ENCODE data around the gene ISYNA1. TPM values are rescaled to one million over a fixed set of nuclear protein-coding genes. Genes with fewer than 3 reads are reported as not detected.
A peak's percentile ranks its signal among the peaks of the same experiment; 100 is the strongest.

The ISYNA1 gene
- total and polyA plus RNA-seq, 2 of the 13 experiments (the other 11 are each of a cell fraction or from before 2014, with no cell fraction given): 29.6 to 48.5 TPM

DNA sequence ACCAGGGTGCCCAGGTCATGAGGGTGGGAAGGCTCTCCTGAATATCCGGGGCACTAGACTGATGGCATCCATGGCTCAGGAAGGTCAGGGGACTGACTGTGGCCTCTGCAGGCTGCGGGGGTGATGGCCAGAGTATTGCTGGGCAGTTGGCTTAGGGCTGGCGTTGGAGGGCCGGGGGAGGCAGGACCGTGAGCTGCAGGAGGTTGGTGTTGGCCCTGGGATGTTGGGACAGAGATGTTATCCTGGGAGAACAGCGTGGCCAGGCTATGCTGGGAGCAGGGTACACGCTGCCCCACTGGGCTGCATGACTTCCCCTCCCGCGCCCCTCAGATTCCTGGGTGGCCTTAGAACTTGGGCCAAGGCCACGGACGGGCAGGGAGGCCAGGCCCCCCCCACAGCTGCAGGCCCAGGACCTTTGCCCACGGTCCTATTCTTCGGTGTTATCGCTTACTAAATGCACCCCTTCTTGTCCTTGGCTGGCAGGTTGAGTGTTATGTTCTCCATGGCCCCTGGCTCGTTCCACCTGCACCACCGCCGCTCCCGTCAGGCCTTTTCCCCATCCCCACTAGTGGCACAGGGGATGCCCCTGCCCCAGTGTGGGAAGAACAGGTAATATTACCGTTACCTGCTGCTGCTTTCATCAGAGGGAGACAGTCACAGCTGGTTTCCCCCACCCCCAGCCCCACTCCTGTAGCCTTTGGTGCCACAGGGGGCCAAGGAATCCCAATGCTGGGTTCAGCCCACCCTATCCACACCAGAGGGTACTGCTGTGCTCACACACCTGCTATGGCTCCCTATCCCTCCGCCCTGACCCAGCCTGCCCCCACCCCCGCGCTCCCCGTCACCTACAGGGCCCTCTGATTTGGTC is 3.2 kb upstream of the ISYNA1 start (continued):
- TF ChIP-seq, protein P1, sequence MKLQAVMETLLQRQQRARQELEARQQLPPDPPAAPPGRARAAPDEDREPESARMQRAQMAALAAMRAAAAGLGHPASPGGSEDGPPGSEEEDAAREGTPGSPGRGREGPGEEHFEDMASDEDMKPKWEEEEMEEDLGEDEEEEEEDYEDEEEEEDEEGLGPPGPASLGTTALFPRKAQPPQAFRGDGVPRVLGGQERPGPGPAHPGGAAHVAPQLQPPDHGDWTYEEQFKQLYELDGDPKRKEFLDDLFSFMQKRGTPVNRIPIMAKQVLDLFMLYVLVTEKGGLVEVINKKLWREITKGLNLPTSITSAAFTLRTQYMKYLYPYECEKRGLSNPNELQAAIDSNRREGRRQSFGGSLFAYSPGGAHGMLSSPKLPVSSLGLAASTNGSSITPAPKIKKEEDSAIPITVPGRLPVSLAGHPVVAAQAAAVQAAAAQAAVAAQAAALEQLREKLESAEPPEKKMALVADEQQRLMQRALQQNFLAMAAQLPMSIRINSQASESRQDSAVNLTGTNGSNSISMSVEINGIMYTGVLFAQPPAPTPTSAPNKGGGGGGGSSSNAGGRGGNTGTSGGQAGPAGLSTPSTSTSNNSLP (IDR thresholded peaks at IDR 0.05; ENCODE audit: low read depth, low read length): no peak
- TF ChIP-seq SIN3A (IDR thresholded peaks at IDR 0.05; ENCODE audit: borderline replicate concordance, low read depth, low read length) (no peak), TP53 (CRISPR knock-in tag; conservative IDR thresholded peaks at IDR 0.05) (no peak), GABPB1 (CRISPR knock-in tag; IDR thresholded peaks at IDR 0.05) (0 out of 2 replicates have a peak, but pooled peaks have one; percentile 33), HNRNPL (IDR thresholded peaks at IDR 0.05; ENCODE audit: low read depth, low read length) (0 out of 2 replicates have a peak, but pooled peaks have one; percentile 13), MEF2D (CRISPR knock-in tag; IDR thresholded peaks at IDR 0.05) (no peak), HDAC6 (IDR thresholded peaks at IDR 0.05; ENCODE audit: low read depth, low read length) (no peak), ZNF713 (CRISPR knock-in tag; IDR thresholded peaks at IDR 0.05) (no peak), MIXL1 (CRISPR knock-in tag; IDR thresholded peaks at IDR 0.05) (no peak), GATAD2A (CRISPR knock-in tag; IDR thresholded peaks at IDR 0.05) (peak; percentile 63), ZSCAN22 (CRISPR knock-in tag; IDR thresholded peaks at IDR 0.05) (no peak), MYC (CRISPR knock-in tag; IDR thresholded peaks at IDR 0.05; ENCODE audit: borderline replicate concordance) (0 out of 2 replicates have a peak, but pooled peaks have one; percentile 11), ZBTB38 (CRISPR knock-in tag; IDR thresholded peaks at IDR 0.05) (0 out of 2 replicates have a peak, but pooled peaks have one; percentile 4), ZNF879 (CRISPR knock-in tag; IDR thresholded peaks at IDR 0.05) (no peak), ZNF557 (CRISPR knock-in tag; IDR thresholded peaks at IDR 0.05) (no peak), ZMAT3 (CRISPR knock-in tag; conservative IDR thresholded peaks at IDR 0.05) (no peak), ZBTB21 (CRISPR knock-in tag; IDR thresholded peaks at IDR 0.05) (no peak), ZNF652 (CRISPR knock-in tag; IDR thresholded peaks at IDR 0.05; ENCODE audit: borderline replicate concordance, low read depth) (peak; percentile 87), U2AF1 (optimal IDR thresholded peaks at IDR 0.05; ENCODE audit: low read depth, low read length) (no peak), NRL (CRISPR knock-in tag; IDR thresholded peaks at IDR 0.05; ENCODE audit: borderline replicate concordance) (no peak), SALL1 (CRISPR knock-in tag; IDR thresholded peaks at IDR 0.05) (peak; percentile 58)
- TF ChIP-seq, protein P2, sequence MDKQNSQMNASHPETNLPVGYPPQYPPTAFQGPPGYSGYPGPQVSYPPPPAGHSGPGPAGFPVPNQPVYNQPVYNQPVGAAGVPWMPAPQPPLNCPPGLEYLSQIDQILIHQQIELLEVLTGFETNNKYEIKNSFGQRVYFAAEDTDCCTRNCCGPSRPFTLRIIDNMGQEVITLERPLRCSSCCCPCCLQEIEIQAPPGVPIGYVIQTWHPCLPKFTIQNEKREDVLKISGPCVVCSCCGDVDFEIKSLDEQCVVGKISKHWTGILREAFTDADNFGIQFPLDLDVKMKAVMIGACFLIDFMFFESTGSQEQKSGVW (CRISPR knock-in tag; IDR thresholded peaks at IDR 0.05; ENCODE audit: borderline replicate concordance): no peak
- TF ChIP-seq, protein P3, sequence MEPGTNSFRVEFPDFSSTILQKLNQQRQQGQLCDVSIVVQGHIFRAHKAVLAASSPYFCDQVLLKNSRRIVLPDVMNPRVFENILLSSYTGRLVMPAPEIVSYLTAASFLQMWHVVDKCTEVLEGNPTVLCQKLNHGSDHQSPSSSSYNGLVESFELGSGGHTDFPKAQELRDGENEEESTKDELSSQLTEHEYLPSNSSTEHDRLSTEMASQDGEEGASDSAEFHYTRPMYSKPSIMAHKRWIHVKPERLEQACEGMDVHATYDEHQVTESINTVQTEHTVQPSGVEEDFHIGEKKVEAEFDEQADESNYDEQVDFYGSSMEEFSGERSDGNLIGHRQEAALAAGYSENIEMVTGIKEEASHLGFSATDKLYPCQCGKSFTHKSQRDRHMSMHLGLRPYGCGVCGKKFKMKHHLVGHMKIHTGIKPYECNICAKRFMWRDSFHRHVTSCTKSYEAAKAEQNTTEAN (CRISPR knock-in tag; conservative IDR thresholded peaks at IDR 0.05): no peak
- TF ChIP-seq, protein P4, sequence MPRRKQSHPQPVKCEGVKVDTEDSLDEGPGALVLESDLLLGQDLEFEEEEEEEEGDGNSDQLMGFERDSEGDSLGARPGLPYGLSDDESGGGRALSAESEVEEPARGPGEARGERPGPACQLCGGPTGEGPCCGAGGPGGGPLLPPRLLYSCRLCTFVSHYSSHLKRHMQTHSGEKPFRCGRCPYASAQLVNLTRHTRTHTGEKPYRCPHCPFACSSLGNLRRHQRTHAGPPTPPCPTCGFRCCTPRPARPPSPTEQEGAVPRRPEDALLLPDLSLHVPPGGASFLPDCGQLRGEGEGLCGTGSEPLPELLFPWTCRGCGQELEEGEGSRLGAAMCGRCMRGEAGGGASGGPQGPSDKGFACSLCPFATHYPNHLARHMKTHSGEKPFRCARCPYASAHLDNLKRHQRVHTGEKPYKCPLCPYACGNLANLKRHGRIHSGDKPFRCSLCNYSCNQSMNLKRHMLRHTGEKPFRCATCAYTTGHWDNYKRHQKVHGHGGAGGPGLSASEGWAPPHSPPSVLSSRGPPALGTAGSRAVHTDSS (CRISPR knock-in tag; conservative IDR thresholded peaks at IDR 0.05): no peak
